Activated CD4-positive, alpha-beta T cell treated with anti-CD3 and anti-CD28 coated beads for 48 hours (primary cell): Measurements from ENCODE around the gene KRTAP4-16.
"Not testable (repeated sequence)": the region's sequence is repeated elsewhere in the genome, so short reads cannot be mapped to it uniquely, and the experiment has no call there.

Source experiments
- DNase-seq: peaks from one replicate; pipeline ENCODE4 v3.0.0-alpha.2; 2020

The KRTAP4-16 gene

GRCh38 chr17:41069031-41069430, 33.0 kb downstream of the KRTAP4-16 start:
- DNase-seq: no peak

GRCh38 chr17:41067281-41067680, 34.7 kb downstream of the KRTAP4-16 start:
- no peak for DNase-seq

- DNase-seq: no peak
These were observed 36.0 kb downstream of the KRTAP4-16 start, which contains the start of gene KRTAP2-4 for GRCh38 chr17:41065829-41066624. Gene KRTAP2-4 (minus strand): TSS chr17:41065879. CDS start chr17:41065845, 34 bp downstream.

- not testable (repeated sequence) for DNase-seq
These were observed 36.9 kb downstream of the KRTAP4-16 start for GRCh38 chr17:41065016-41065689.

GRCh38 chr17:41064301-41064700, 37.7 kb downstream of the KRTAP4-16 start:
- no peak for DNase-seq

- no peak for DNase-seq
These were observed 38.6 kb downstream of the KRTAP4-16 start for GRCh38 chr17:41063449-41063848.

- DNase-seq: no peak
These were observed 40.0 kb downstream of the KRTAP4-16 start for GRCh38 chr17:41061964-41062363.

- DNase-seq: no peak
These were observed 41.9 kb downstream of the KRTAP4-16 start, which contains the start of gene KRTAP2-3 for GRCh38 chr17:41060052-41060604. Gene KRTAP2-3 (minus strand): TSS chr17:41060114. CDS start chr17:41060050, 64 bp downstream.

GRCh38 chr17:41059276-41060051, 42.5 kb downstream of the KRTAP4-16 start:
- DNase-seq: not testable (repeated sequence)

GRCh38 chr17:41058741-41059140, 43.3 kb downstream of the KRTAP4-16 start:
- no peak for DNase-seq

- DNase-seq: no peak
These were observed 44.5 kb downstream of the KRTAP4-16 start for GRCh38 chr17:41057547-41057946.

- not testable (repeated sequence) for DNase-seq
These were observed 46.9 kb downstream of the KRTAP4-16 start, which contains the start of gene KRTAP2-2 for GRCh38 chr17:41055130-41055529. Gene KRTAP2-2 (minus strand): TSS chr17:41055230. CDS start chr17:41055211, 19 bp downstream.

GRCh38 chr17:41054556-41054955, 47.5 kb downstream of the KRTAP4-16 start:
- not testable (repeated sequence) for DNase-seq

GRCh38 chr17:41054025-41054424, 48.0 kb downstream of the KRTAP4-16 start:
- no peak for DNase-seq

GRCh38 chr17:41052566-41052965, 49.4 kb downstream of the KRTAP4-16 start:
- DNase-seq: no peak
